ENCODE data around the gene POTEB. TPM values are rescaled to one million over a fixed set of nuclear protein-coding genes. Genes with fewer than 3 reads are reported as not detected.
"Not testable (repeated sequence)": the region's sequence is repeated elsewhere in the genome, so short reads cannot be mapped to it uniquely, and the experiment has no call there.

The POTEB gene
- not detected in 2 replicates for total RNA-seq (2014; rRNA removed)
- polyA plus RNA-seq (2012) = not detected

GRCh38 chr15:21877635-21878034 is at the start of gene POTEB:
Gene POTEB (minus strand): TSS chr15:21877735. CDS start chr15:21877246, 489 bp downstream.
- DNase-seq (ENCODE audit: low read depth) = not testable (repeated sequence)

GRCh38 chr15:21890955-21891354 is 13.4 kb upstream of the POTEB start:
- not testable (repeated sequence) for DNase-seq (ENCODE audit: low read depth)

GRCh38 chr15:21889542-21889941 is 12.0 kb upstream of the POTEB start:
- DNase-seq (ENCODE audit: low read depth) = not testable (repeated sequence)

GRCh38 chr15:21838831-21839230 is 38.7 kb downstream of the POTEB start:
- not testable (repeated sequence) for DNase-seq (ENCODE audit: low read depth)

Other genes starting within 250 kb of the POTEB start
- gene OR4M2, start 202.8 kb upstream of the POTEB start, total RNA-seq (2014; rRNA removed) = not detected in 2 replicates

Data from LHCN-M2 (cell line).